ENCODE data around the gene UGT1A3. TPM values are rescaled to one million over a fixed set of nuclear protein-coding genes. Genes with fewer than 3 reads are reported as not detected.

Gene UGT1A3
- total RNA-seq, 1 donor from 2014 or later = not detected

- Mint-ChIP-seq H3K9me3 (no peaks in the 10 kb centered on the region), H3K27ac (no peak overlapping the region), H3K4me1 (ENCODE audit: low read depth) (no peaks in the 10 kb centered on the region), H3K4me3 (ENCODE audit: low read depth) (no peak overlapping the region), H3K27me3 (ENCODE audit: low read depth) (peaks cover 16% of the 10 kb centered on the region), H3K36me3 (ENCODE audit: low read depth) (no peaks in the 10 kb centered on the region)
- intact Hi-C loops (cut with micrococcal nuclease) = no loop called here
- no peak for DNase-seq (ENCODE audit: low spot score)
Measured at GRCh38 chr2:233811087-233811486, 82.2 kb downstream of the UGT1A3 start.

- H3K9me3 Mint-ChIP-seq = no peaks in the 10 kb centered on the region
- H3K36me3 Mint-ChIP-seq (ENCODE audit: low read depth) = no peaks in the 10 kb centered on the region
- H3K27ac Mint-ChIP-seq = no peak overlapping the region
- DNase-seq (ENCODE audit: low spot score) = no peak
- intact Hi-C loops (cut with micrococcal nuclease) = no loop called here
- no peak overlapping the region for H3K4me3 Mint-ChIP-seq (ENCODE audit: low read depth)
- peaks cover 16% of the 10 kb centered on the region for H3K27me3 Mint-ChIP-seq (ENCODE audit: low read depth)
- H3K4me1 Mint-ChIP-seq (ENCODE audit: low read depth) = no peaks in the 10 kb centered on the region
Measured at GRCh38 chr2:233811732-233812131, 82.9 kb downstream of the UGT1A3 start.

GRCh38 chr2:233813236-233814055 is 84.6 kb downstream of the UGT1A3 start:
- H3K27me3 Mint-ChIP-seq (ENCODE audit: low read depth) = peaks cover 16% of the 10 kb centered on the region
- no peaks in the 10 kb centered on the region for H3K9me3 Mint-ChIP-seq
- H3K4me3 Mint-ChIP-seq (ENCODE audit: low read depth) = no peak overlapping the region
- H3K4me1 Mint-ChIP-seq (ENCODE audit: low read depth) = no peaks in the 10 kb centered on the region
- no peak overlapping the region for H3K27ac Mint-ChIP-seq
- no peak for DNase-seq (ENCODE audit: low spot score)
- H3K36me3 Mint-ChIP-seq (ENCODE audit: low read depth) = no peaks in the 10 kb centered on the region
- intact Hi-C loops (cut with micrococcal nuclease) = no loop called here

- Mint-ChIP-seq H3K36me3 (ENCODE audit: low read depth) (no peaks in the 10 kb centered on the region), H3K27ac (no peak overlapping the region), H3K4me3 (ENCODE audit: low read depth) (no peak overlapping the region), H3K27me3 (ENCODE audit: low read depth) (peaks cover 16% of the 10 kb centered on the region), H3K9me3 (no peaks in the 10 kb centered on the region), H3K4me1 (ENCODE audit: low read depth) (no peaks in the 10 kb centered on the region)
- DNase-seq (ENCODE audit: low spot score) = no peak
- intact Hi-C loops (cut with micrococcal nuclease) = no loop called here
Measured at GRCh38 chr2:233814056-233814835, 85.4 kb downstream of the UGT1A3 start.

GRCh38 chr2:233815861-233816260 is 87.0 kb downstream of the UGT1A3 start:
- Mint-ChIP-seq H3K4me1 (ENCODE audit: low read depth) (no peaks in the 10 kb centered on the region), H3K27ac (no peak overlapping the region), H3K9me3 (no peaks in the 10 kb centered on the region), H3K4me3 (ENCODE audit: low read depth) (no peak overlapping the region), H3K36me3 (ENCODE audit: low read depth) (no peaks in the 10 kb centered on the region), H3K27me3 (ENCODE audit: low read depth) (peaks cover 14% of the 10 kb centered on the region)
- no peak for DNase-seq (ENCODE audit: low spot score)
- intact Hi-C loops (cut with micrococcal nuclease) = no loop called here

- Mint-ChIP-seq H3K27me3 (ENCODE audit: low read depth) (peaks cover 14% of the 10 kb centered on the region), H3K4me3 (ENCODE audit: low read depth) (no peak overlapping the region), H3K27ac (no peak overlapping the region), H3K9me3 (no peaks in the 10 kb centered on the region), H3K36me3 (ENCODE audit: low read depth) (no peaks in the 10 kb centered on the region), H3K4me1 (ENCODE audit: low read depth) (no peaks in the 10 kb centered on the region)
- no peak for DNase-seq (ENCODE audit: low spot score)
- intact Hi-C loops (cut with micrococcal nuclease) = no loop called here
Measured at GRCh38 chr2:233816334-233816733, 87.5 kb downstream of the UGT1A3 start.

GRCh38 chr2:233816771-233817170 is 87.9 kb downstream of the UGT1A3 start:
- Mint-ChIP-seq H3K27me3 (ENCODE audit: low read depth) (peaks cover 14% of the 10 kb centered on the region), H3K4me3 (ENCODE audit: low read depth) (no peak overlapping the region), H3K4me1 (ENCODE audit: low read depth) (no peaks in the 10 kb centered on the region), H3K36me3 (ENCODE audit: low read depth) (no peaks in the 10 kb centered on the region), H3K9me3 (no peaks in the 10 kb centered on the region), H3K27ac (no peak overlapping the region)
- intact Hi-C loops (cut with micrococcal nuclease) = no loop called here
- no peak for DNase-seq (ENCODE audit: low spot score)

- H3K27ac Mint-ChIP-seq = no peak overlapping the region
- H3K4me1 Mint-ChIP-seq (ENCODE audit: low read depth) = no peaks in the 10 kb centered on the region
- H3K9me3 Mint-ChIP-seq = no peaks in the 10 kb centered on the region
- DNase-seq (ENCODE audit: low spot score) = no peak
- no peaks in the 10 kb centered on the region for H3K36me3 Mint-ChIP-seq (ENCODE audit: low read depth)
- H3K27me3 Mint-ChIP-seq (ENCODE audit: low read depth) = peaks cover 11% of the 10 kb centered on the region
- intact Hi-C loops (cut with micrococcal nuclease) = no loop called here
- H3K4me3 Mint-ChIP-seq (ENCODE audit: low read depth) = no peak overlapping the region
Measured at GRCh38 chr2:233817361-233817911, 88.6 kb downstream of the UGT1A3 start.

- Mint-ChIP-seq H3K36me3 (ENCODE audit: low read depth) (no peaks in the 10 kb centered on the region), H3K4me1 (ENCODE audit: low read depth) (no peaks in the 10 kb centered on the region), H3K27ac (no peak overlapping the region), H3K27me3 (ENCODE audit: low read depth) (peaks cover 11% of the 10 kb centered on the region), H3K9me3 (no peaks in the 10 kb centered on the region), H3K4me3 (ENCODE audit: low read depth) (no peak overlapping the region)
- no peak for DNase-seq (ENCODE audit: low spot score)
- intact Hi-C loops (cut with micrococcal nuclease) = no loop called here
Measured at GRCh38 chr2:233817995-233818638, 89.3 kb downstream of the UGT1A3 start.

- Mint-ChIP-seq H3K36me3 (ENCODE audit: low read depth) (no peaks in the 10 kb centered on the region), H3K27me3 (ENCODE audit: low read depth) (peaks cover 8% of the 10 kb centered on the region), H3K27ac (no peak overlapping the region), H3K4me1 (ENCODE audit: low read depth) (no peaks in the 10 kb centered on the region), H3K4me3 (ENCODE audit: low read depth) (no peak overlapping the region), H3K9me3 (no peaks in the 10 kb centered on the region)
- intact Hi-C loops (cut with micrococcal nuclease) = no loop called here
- DNase-seq (ENCODE audit: low spot score) = no peak
Measured at GRCh38 chr2:233818639-233819621, 90.1 kb downstream of the UGT1A3 start.

GRCh38 chr2:233819884-233820773 is 91.3 kb downstream of the UGT1A3 start:
- no peak for DNase-seq (ENCODE audit: low spot score)
- Mint-ChIP-seq H3K4me1 (ENCODE audit: low read depth) (no peaks in the 10 kb centered on the region), H3K4me3 (ENCODE audit: low read depth) (no peak overlapping the region), H3K36me3 (ENCODE audit: low read depth) (no peaks in the 10 kb centered on the region), H3K27ac (no peak overlapping the region), H3K27me3 (ENCODE audit: low read depth) (peaks cover 4% of the 10 kb centered on the region), H3K9me3 (no peaks in the 10 kb centered on the region)
- intact Hi-C loops (cut with micrococcal nuclease) = no loop called here
